ENCODE results near the gene CTDSPL. TPM values are rescaled to one million over a fixed set of nuclear protein-coding genes. Genes with fewer than 3 reads are reported as not detected.

Gene CTDSPL
- total and polyA plus RNA-seq, 11 donors: 9.2 to 54.6 (median 36.0) TPM

GRCh38 chr3:37847689-37848088 lies 14.0 kb upstream of the CTDSPL start:
- H3K36me3 ChIP-seq: peaks cover 0 to 22% (median 0%) of the 10 kb centered on the region in 9 donors
- H3K4me1 ChIP-seq: peaks cover 0 to 11% (median 0%) of the 10 kb centered on the region in 12 donors
- no peak overlapping the region for H3K27ac ChIP-seq
- ATAC-seq (no peak), DNase-seq (no peak)
- H3K27me3 ChIP-seq: no peaks in the 10 kb centered on the region
- peaks cover 0 to 10% (median 0%) of the 10 kb centered on the region in 12 donors for H3K9me3 ChIP-seq
- WGBS, 4 donors: 45 to 57% (median 52%) methylated on average over 4 of the region's 4 CpGs
- TF ChIP-seq CTCF (IDR thresholded peaks at IDR 0.05) (no peak), POLR2A (IDR thresholded peaks at IDR 0.05) (no peak)
- intact Hi-C loops (cut with DNase I): no loop called here
- no peak overlapping the region for H3K4me3 ChIP-seq

GRCh38 chr3:37849146-37849923 lies 12.3 kb upstream of the CTDSPL start:
- 95 to 97% (median 96%) methylated on average over 11 of the region's 11 CpGs for WGBS, 4 donors
- no peak for TF ChIP-seq CTCF (IDR thresholded peaks at IDR 0.05)
- no peak for TF ChIP-seq POLR2A (IDR thresholded peaks at IDR 0.05)
- H3K4me3 ChIP-seq: no peak overlapping the region
- ATAC-seq (no peak), DNase-seq (no peak)
- no peak overlapping the region for H3K27ac ChIP-seq
- no peaks in the 10 kb centered on the region for H3K27me3 ChIP-seq
- H3K4me1 ChIP-seq: peaks cover 0 to 11% (median 0%) of the 10 kb centered on the region in 12 donors
- H3K36me3 ChIP-seq: peaks cover 0 to 22% (median 0%) of the 10 kb centered on the region in 9 donors
- peaks cover 0 to 10% (median 0%) of the 10 kb centered on the region in 12 donors for H3K9me3 ChIP-seq
- intact Hi-C loops (cut with DNase I): no loop called here

- DNase-seq (no peak), ATAC-seq (no peak)
- H3K27ac ChIP-seq: no peak overlapping the region
- TF ChIP-seq POLR2A (IDR thresholded peaks at IDR 0.05): no peak
- no peak for TF ChIP-seq CTCF (IDR thresholded peaks at IDR 0.05)
- H3K27me3 ChIP-seq: no peaks in the 10 kb centered on the region
- peaks cover 0 to 24% (median 6%) of the 10 kb centered on the region in 12 donors for H3K4me1 ChIP-seq
- 92 to 100% (median 97%) methylated on average over 1 of the region's 1 CpG for WGBS, 4 donors
- no peak overlapping the region for H3K4me3 ChIP-seq
- H3K9me3 ChIP-seq: peaks cover 0 to 3% (median 0%) of the 10 kb centered on the region in 12 donors
- peaks cover 0 to 27% (median 0%) of the 10 kb centered on the region in 9 donors for H3K36me3 ChIP-seq
- intact Hi-C loops (cut with DNase I): loop anchor here in 1 of 10 donors (10.0 kb wide), 1 partner anchor 153 kb away; no protein-coding TSS in a partner anchor
Measured at GRCh38 chr3:37852097-37852496, 9.6 kb upstream of the CTDSPL start.

- DNase-seq (no peak), ATAC-seq (no peak)
- no peak for TF ChIP-seq POLR2A (IDR thresholded peaks at IDR 0.05)
- TF ChIP-seq CTCF (IDR thresholded peaks at IDR 0.05): no peak
- H3K27ac ChIP-seq: no peak overlapping the region
- H3K4me1 ChIP-seq: peaks cover 0 to 22% (median 6%) of the 10 kb centered on the region in 12 donors
- no peaks in the 10 kb centered on the region for H3K27me3 ChIP-seq
- no peaks in the 10 kb centered on the region for H3K9me3 ChIP-seq
- intact Hi-C loops (cut with DNase I): loop anchor here in 1 of 10 donors (10.0 kb wide), 1 partner anchor 152 kb away; no protein-coding TSS in a partner anchor
- peaks cover 0 to 23% (median 0%) of the 10 kb centered on the region in 9 donors for H3K36me3 ChIP-seq
- no peak overlapping the region for H3K4me3 ChIP-seq
- WGBS, 4 donors: 90 to 100% (median 96%) methylated on average over 1 of the region's 1 CpG
Measured at GRCh38 chr3:37852771-37853170, 8.9 kb upstream of the CTDSPL start.
